ENCODE data around the gene PAK2. TPM values are rescaled to one million over a fixed set of nuclear protein-coding genes. Genes with fewer than 3 reads are reported as not detected.
"Not testable (repeated sequence)": the region's sequence is repeated elsewhere in the genome, so short reads cannot be mapped to it uniquely, and the experiment has no call there.

PAK2 gene
- total RNA-seq, 1 donor from 2014 or later = 96.4 TPM

- DNase-seq (ENCODE audit: low read depth, low spot score) = no peak
- H3K27ac Mint-ChIP-seq (ENCODE audit: unreplicated experiment) = peak overlapping the region; percentile 98
These were observed 1.0 kb downstream of the PAK2 start for GRCh38 chr3:196740481-196741248.

GRCh38 chr3:196741249-196741889 is 1.7 kb downstream of the PAK2 start:
- Mint-ChIP-seq H3K27me3 (ENCODE audit: low read depth) (no peaks in the 10 kb centered on the region), H3K27ac (ENCODE audit: unreplicated experiment) (peak overlapping the region; percentile 98), H3K4me1 (peaks cover 20% of the 10 kb centered on the region), H3K36me3 (ENCODE audit: low read depth) (peaks cover 17% of the 10 kb centered on the region), H3K9me3 (peaks cover 5% of the 10 kb centered on the region), H3K4me3 (peak overlapping the region; percentile 95)
- TF ChIP-seq CTCF (conservative IDR thresholded peaks at IDR 0.05) = no peak
- no peak for DNase-seq (ENCODE audit: low read depth, low spot score)

More at GRCh38 chr3:196740481-196741248, 1.0 kb downstream of the PAK2 start:
- no peak for TF ChIP-seq CTCF (conservative IDR thresholded peaks at IDR 0.05)
- peaks cover 20% of the 10 kb centered on the region for H3K4me1 Mint-ChIP-seq
- H3K36me3 Mint-ChIP-seq (ENCODE audit: low read depth) = peaks cover 13% of the 10 kb centered on the region
- no peaks in the 10 kb centered on the region for H3K27me3 Mint-ChIP-seq (ENCODE audit: low read depth)
- H3K4me3 Mint-ChIP-seq = peak overlapping the region; percentile 95
- H3K9me3 Mint-ChIP-seq = peaks cover 5% of the 10 kb centered on the region

- H3K9me3 Mint-ChIP-seq; DNase-seq (ENCODE audit: low read depth, low spot score); H3K27ac Mint-ChIP-seq (ENCODE audit: unreplicated experiment); H3K27me3 Mint-ChIP-seq (ENCODE audit: low read depth): not testable (repeated sequence)
- peaks cover 13% of the 10 kb centered on the region for H3K36me3 Mint-ChIP-seq (ENCODE audit: low read depth)
- peaks cover 25% of the 10 kb centered on the region for H3K4me1 Mint-ChIP-seq
- peak overlapping the region; percentile 62 for H3K4me3 Mint-ChIP-seq
These were observed 3.9 kb downstream of the PAK2 start for GRCh38 chr3:196743569-196743968.

GRCh38 chr3:196749125-196749524 is 9.5 kb downstream of the PAK2 start:
- Mint-ChIP-seq H3K36me3 (ENCODE audit: low read depth) (peaks cover 26% of the 10 kb centered on the region), H3K4me1 (peaks cover 6% of the 10 kb centered on the region), H3K27me3 (ENCODE audit: low read depth) (no peaks in the 10 kb centered on the region)

GRCh38 chr3:196753201-196753600 is 13.5 kb downstream of the PAK2 start:
- DNase-seq (ENCODE audit: low read depth, low spot score) = no peak
- Mint-ChIP-seq H3K9me3 (peaks cover 4% of the 10 kb centered on the region), H3K4me1 (peaks cover 28% of the 10 kb centered on the region), H3K27ac (ENCODE audit: unreplicated experiment) (no peak overlapping the region), H3K4me3 (no peak overlapping the region), H3K36me3 (ENCODE audit: low read depth) (peaks cover 49% of the 10 kb centered on the region), H3K27me3 (ENCODE audit: low read depth) (no peaks in the 10 kb centered on the region)
- TF ChIP-seq CTCF (conservative IDR thresholded peaks at IDR 0.05) = no peak

More at GRCh38 chr3:196749125-196749524, 9.5 kb downstream of the PAK2 start:
- DNase-seq (ENCODE audit: low read depth, low spot score) = no peak
- no peak for TF ChIP-seq CTCF (conservative IDR thresholded peaks at IDR 0.05)
- no peaks in the 10 kb centered on the region for H3K9me3 Mint-ChIP-seq
- H3K4me3 Mint-ChIP-seq = no peak overlapping the region
- no peak overlapping the region for H3K27ac Mint-ChIP-seq (ENCODE audit: unreplicated experiment)
